Endothelial cell of umbilical vein (primary cell): ENCODE results near the gene CRYBG3. TPM values are rescaled to one million over a fixed set of nuclear protein-coding genes. Genes with fewer than 3 reads are reported as not detected.

Experiments
- BruUV-seq: library from RNA; stranded (reverse); fragments of 400-500 nt; replicated peaks from 2 replicates; lab custom pipeline; 2021; lab: Mats Ljungman, UMichigan
- CTCF ChIA-PET: fragments of 300-600, 350-600 bp; sonication (Branson Sonifier 250); formaldehyde crosslinking; loops from one replicate; lab custom pipeline; 2021; ENCODE audit warnings: antibody characterized with exemption, inconsistent platforms; lab: Charles Lee
- POLR2A ChIA-PET: fragments of 300-600, 350-600 bp; sonication (Branson Sonifier 250); formaldehyde crosslinking; loops from one replicate; lab custom pipeline; 2021; ENCODE audit warnings: antibody characterized with exemption, inconsistent platforms; lab: Charles Lee
- DNase-seq: peaks from one replicate; pipeline ENCODE4 v3.0.0-alpha.2; 2011; ENCODE audit warnings: low read depth, low spot score
- FAIRE-seq: peaks from 2 replicates; lab custom pipeline; 2011; peaks lifted over from hg19 to GRCh38; lab: Jason Lieb, UNC
- H2AFZ ChIP-seq: 2 replicates; pipeline ENCODE4 v1.6.0; 2012; ENCODE audit warnings: low read depth, low read length, control low read depth, inconsistent platforms
- H3K27ac ChIP-seq: 2 replicates; pipeline ENCODE4 v1.5.1; 2011; ENCODE audit warnings: low read depth, mild to moderate bottlenecking, control low read depth, low read length, moderate library complexity; ENCODE audit not compliant: insufficient read depth
- H3K27me3 ChIP-seq, 2 experiments: 2 replicates each; pipeline versions ENCODE4 v1.6.0 to v1.6.1; 2011; ENCODE audit warnings: low read length in 2 of 2, mixed read lengths in 1 of 2; ENCODE audit not compliant: control insufficient read depth in 2 of 2, insufficient read depth in 2 of 2
- H3K36me3 ChIP-seq, 2 experiments: 2 replicates in 1 of 2; 3 replicates in 1 of 2; pipeline ENCODE4 v1.5.1; 2011; ENCODE audit warnings: low read length in 2 of 2, mild to moderate bottlenecking in 1 of 2, moderate library complexity in 1 of 2; ENCODE audit not compliant: control insufficient read depth in 2 of 2, insufficient read depth in 2 of 2; ENCODE audit errors: extremely low read depth in 1 of 2
- H3K4me1 ChIP-seq: 3 replicates; pipeline ENCODE4 v1.5.1; 2011; ENCODE audit warnings: mild to moderate bottlenecking, low read length; ENCODE audit not compliant: control insufficient read depth, insufficient read depth; ENCODE audit errors: extremely low read depth
- H3K4me2 ChIP-seq: 2 replicates; pipeline ENCODE4 v1.6.1; 2011; ENCODE audit warnings: low read length, control low read depth, mixed read lengths; ENCODE audit not compliant: insufficient read depth
- H3K4me3 ChIP-seq, 3 experiments: fragments of 200-600 bp in 1 of 3; sonication (generic), shearing (Covaris generic) in 1 of 3; replicated peaks in 1 of 3; 2 replicates each; pipeline ENCODE4 v1.5.1; 2011 to 2016; ENCODE audit warnings: control low read depth in 3 of 3, low read length in 3 of 3, mild to moderate bottlenecking in 2 of 3, inconsistent platforms in 1 of 3, low read depth in 1 of 3, moderate library complexity in 1 of 3; ENCODE audit not compliant: insufficient read depth in 1 of 3
- H3K79me2 ChIP-seq: 2 replicates; pipeline ENCODE4 v1.6.0; 2012; ENCODE audit warnings: low read length, inconsistent platforms; ENCODE audit not compliant: control insufficient read depth, insufficient read depth
- H3K9ac ChIP-seq: replicated peaks from 2 replicates; pipeline ENCODE3; 2011; ENCODE audit warnings: low read length, control low read depth; ENCODE audit not compliant: insufficient read depth; ENCODE audit errors: extremely low read depth
- H3K9me1 ChIP-seq: replicated peaks from 3 replicates; pipeline ENCODE4 v1.6.0; 2011; ENCODE audit warnings: mild to moderate bottlenecking, low read length; ENCODE audit not compliant: control insufficient read depth, insufficient read depth; ENCODE audit errors: extremely low read depth
- H3K9me3 ChIP-seq: replicated peaks from 2 replicates; pipeline ENCODE4 v1.5.1; 2012; ENCODE audit warnings: low read length, inconsistent platforms; ENCODE audit not compliant: control insufficient read depth, insufficient read depth
- H4K20me1 ChIP-seq: replicated peaks from 2 replicates; pipeline ENCODE3; 2011; ENCODE audit warnings: mild to moderate bottlenecking, low read length; ENCODE audit not compliant: control insufficient read depth, insufficient read depth; ENCODE audit errors: extremely low read depth
- CTCF ChIP-seq, 2 donors: IDR thresholded peaks; 1 replicate in 1 of 2; 2 replicates in 1 of 2; pipeline ENCODE4 v1.5.1; 2011; ENCODE audit warnings: low read length in 2 of 2, mild to moderate bottlenecking in 2 of 2, moderate library complexity in 2 of 2, control low read depth in 1 of 2, inconsistent platforms in 1 of 2, low read depth in 1 of 2; ENCODE audit not compliant: insufficient read depth in 1 of 2; ENCODE audit errors: extremely low read depth in 1 of 2
- EZH2 ChIP-seq: IDR thresholded peaks from 2 replicates; pipeline ENCODE4 v1.6.1; 2012; ENCODE audit warnings: borderline replicate concordance, low read depth, mild to moderate bottlenecking, moderate library complexity, low read length, inconsistent platforms; ENCODE audit not compliant: severe bottlenecking
- FOS ChIP-seq: IDR thresholded peaks from 2 replicates; pipeline ENCODE4 v1.6.1; 2011; ENCODE audit warnings: mild to moderate bottlenecking, low read length, moderate library complexity, borderline replicate concordance; ENCODE audit not compliant: insufficient read depth
- GATA2 ChIP-seq: IDR thresholded peaks from 2 replicates; pipeline ENCODE4 v1.7.0; 2011; ENCODE audit warnings: low read depth, mild to moderate bottlenecking, moderate library complexity, mixed read lengths, low read length; ENCODE audit not compliant: insufficient read length, insufficient read depth
- JUN ChIP-seq: IDR thresholded peaks from 2 replicates; pipeline ENCODE4 v1.6.1; 2011; ENCODE audit warnings: borderline replicate concordance, low read depth; ENCODE audit not compliant: insufficient read length, insufficient read depth
- MYC ChIP-seq: IDR thresholded peaks from one replicate; pipeline ENCODE4 v1.6.1; 2011; ENCODE audit warnings: mild to moderate bottlenecking, low read depth, low read length
- POLR2A ChIP-seq: IDR thresholded peaks from 2 replicates; pipeline ENCODE4 v1.6.1; 2012; ENCODE audit warnings: low read depth, mild to moderate bottlenecking, control low read depth, low read length
- POLR2AphosphoS5 ChIP-seq: IDR thresholded peaks from 2 replicates; pipeline ENCODE4 v1.6.1; 2012; ENCODE audit warnings: low read depth, mild to moderate bottlenecking, control low read depth, low read length, moderate library complexity; ENCODE audit not compliant: insufficient read depth
- dilution Hi-C: fragments of 300-500 bp; cut with MboI; formaldehyde crosslinking; loops from one replicate; pipeline ENCODE4 v1.15.0; 2019; ENCODE audit warnings: low sequenced_read_pairs; ENCODE audit not compliant: extremely low pct_ligation_motif_present
- intact Hi-C: fragments of 100-400 bp; cut with micrococcal nuclease; formaldehyde crosslinking; loops from one replicate; pipeline ENCODE4 v1.10.0; 2022
- polyA plus RNA-seq, 4 experiments: library from polyadenylated mRNA; depleted of rRNA in 3 of 4; stranded (reverse) in 3 of 4; unstranded in 1 of 4; fragments of >200 nt; gene quantifications; 2 replicates each; pipeline versions ENCODE4 v1.2.1 to v1.2.3, GENCODE V29; 2011 to 2012; ENCODE audit warnings: missing spikeins in 1 of 4
- total RNA-seq: library from RNA; stranded (reverse); gene quantifications from 2 replicates; pipeline ENCODE4 v1.2.3, GENCODE V29; 2021
- TF ChIP-seq, protein P1 (sequence below): IDR thresholded peaks from 2 replicates; pipeline ENCODE4 v1.6.1; 2011; ENCODE audit not compliant: insufficient read depth, insufficient read length

CRYBG3 gene
- total and polyA plus RNA-seq, 2 donors (not counting 3 experiments of a cell fraction or from before 2014, with no cell fraction given) = 2.8 to 15.0 TPM

DNA sequence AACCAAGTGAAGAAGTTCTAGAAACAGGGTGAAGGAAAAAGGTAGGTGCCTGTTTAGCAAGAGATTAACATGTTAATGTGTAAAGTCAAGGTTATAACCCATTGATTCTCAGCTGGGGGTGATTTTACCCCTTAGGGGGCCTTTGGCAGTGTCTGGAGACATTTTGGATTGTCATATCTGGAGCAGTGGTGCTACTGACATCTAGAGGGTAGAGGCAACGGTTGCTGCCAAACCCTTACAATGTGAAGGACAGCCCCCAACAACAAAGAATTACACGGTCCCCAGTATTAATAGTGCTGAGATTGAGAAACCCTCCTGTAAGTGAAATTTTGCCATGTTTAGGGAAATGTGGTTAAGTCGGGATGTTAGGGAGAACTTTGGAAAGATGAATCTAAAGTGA is 74.7 kb downstream of the CRYBG3 start:
- TF ChIP-seq, protein P1, sequence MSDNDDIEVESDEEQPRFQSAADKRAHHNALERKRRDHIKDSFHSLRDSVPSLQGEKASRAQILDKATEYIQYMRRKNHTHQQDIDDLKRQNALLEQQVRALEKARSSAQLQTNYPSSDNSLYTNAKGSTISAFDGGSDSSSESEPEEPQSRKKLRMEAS = no peak
- TF ChIP-seq MYC (no peak), POLR2AphosphoS5 (no peak), POLR2A (no peak), JUN (no peak), EZH2 (no peak), GATA2 (no peak), FOS (no peak), CTCF (IDR thresholded peaks at IDR 0.05; ENCODE audit: extremely low read depth in 1 of 2, insufficient read depth in 1 of 2, low read depth in 1 of 2, low read length in 2 of 2) (no peak)
- H3K27ac ChIP-seq = no peak overlapping the region
- H3K4me2 ChIP-seq = no peak overlapping the region
- H2AFZ ChIP-seq = no peak overlapping the region
- ChIA-PET POLR2A (no interaction called here), CTCF (no interaction called here)
- no peaks in the 10 kb centered on the region for H3K9me1 ChIP-seq
- H3K9me3 ChIP-seq = no peaks in the 10 kb centered on the region
- no peaks in the 10 kb centered on the region for H3K79me2 ChIP-seq
- BruUV-seq = no TSS peak
- dilution Hi-C loops (no loop called here), intact Hi-C loops (loop anchor here (5.0 kb wide), 1 partner anchor 74 kb away; the partner anchor contains the start of gene CRYBG3)
- no peaks in the 10 kb centered on the region for H3K4me1 ChIP-seq
- no peaks in the 10 kb centered on the region for H3K36me3 ChIP-seq
- H3K27me3 ChIP-seq = no peaks in the 10 kb centered on the region
- no peak for DNase-seq
- no peak overlapping the region for H3K9ac ChIP-seq
- H4K20me1 ChIP-seq = no peaks in the 10 kb centered on the region
- FAIRE-seq = no peak
- H3K4me3 ChIP-seq = no peak overlapping the region
